Measurements from ENCODE around the gene ZNF385A. TPM values are rescaled to one million over a fixed set of nuclear protein-coding genes. Genes with fewer than 3 reads are reported as not detected.

ZNF385A gene
- total RNA-seq, 1 experiment from 2014 or later, result 5.7 TPM

- Histone ChIP-seq H3K14ac (ENCODE audit: insufficient read depth, low read length) (peak within 1 kb of the TSS; percentile 73), H3K23me2 (ENCODE audit: insufficient read length, low read depth, low read length, poor library complexity, severe bottlenecking) (peaks cover 16% of the 10 kb centered on the region), H3K4me1 (ENCODE audit: insufficient read depth, low read length) (peaks cover 5% of the 10 kb centered on the region; the same call in 1 of the 2 replicates), H3K4ac (ENCODE audit: low read depth, low read length) (no peak within 1 kb of the TSS), H3K18ac (ENCODE audit: insufficient read length, low read depth, low read length) (no peak within 1 kb of the TSS), H2BK15ac (ENCODE audit: low read depth, low read length) (no peak within 1 kb of the TSS), H3K23ac (ENCODE audit: insufficient read length, low read depth, low read length) (no peak within 1 kb of the TSS), H2BK5ac (ENCODE audit: insufficient read length, low read length) (no peak within 1 kb of the TSS), H3K27me3 (ENCODE audit: insufficient read depth, low read length) (no peaks in the 10 kb centered on the region; the same call in 1 of the 2 replicates), H2BK20ac (ENCODE audit: low read depth, low read length, poor library complexity, severe bottlenecking) (no peak within 1 kb of the TSS), H3K79me1 (ENCODE audit: insufficient read depth, low read depth, low read length, poor library complexity, severe bottlenecking) (no peaks in the 10 kb centered on the region), H4K5ac (ENCODE audit: insufficient read length, low read depth, low read length) (no peak within 1 kb of the TSS), H2AFZ (ENCODE audit: low read length) (peak within 1 kb of the TSS; percentile 81), H3K56ac (ENCODE audit: insufficient read length, low read depth, low read length) (no peak within 1 kb of the TSS), H4K8ac (replicated peaks; ENCODE audit: insufficient read length, low read depth, low read length) (no peak within 1 kb of the TSS), H3K27ac (ENCODE audit: insufficient read length, low read depth, low read length) (no peak within 1 kb of the TSS), H2BK120ac (ENCODE audit: low read depth, low read length, poor library complexity, severe bottlenecking) (peak within 1 kb of the TSS; percentile 79), H3T11ph (ENCODE audit: low read length) (no peak within 1 kb of the TSS), H3K9me3 (ENCODE audit: control insufficient read depth, low read depth, low read length) (no peaks in the 10 kb centered on the region), H2BK12ac (ENCODE audit: insufficient read length, low read depth, low read length) (peak within 1 kb of the TSS; percentile 12), H3K9ac (ENCODE audit: extremely low read depth, insufficient read length, low read length) (peak within 1 kb of the TSS; percentile 12), H3K4me2 (ENCODE audit: insufficient read depth, insufficient read length, low read length) (peak within 1 kb of the TSS; percentile 40), H4K20me1 (ENCODE audit: control insufficient read depth, insufficient read depth, insufficient read length) (no peaks in the 10 kb centered on the region), H2AK5ac (ENCODE audit: insufficient read length, low read length) (no peak within 1 kb of the TSS), H3K79me2 (ENCODE audit: insufficient read depth, low read length) (no peaks in the 10 kb centered on the region), H4K91ac (ENCODE audit: insufficient read length, low read depth, low read length) (no peak within 1 kb of the TSS)
- peak; percentile 70 for DNase-seq
- Mint-ChIP-seq H3K4me3 (peak within 1 kb of the TSS; percentile 79 to 94), H3K36me3 (ENCODE audit: insufficient read depth in 1 of 3, low read depth in 3 of 3) (no peaks in the 10 kb centered on the region; a peak in 1 of 7 replicates), H3K9me3 (no peaks in the 10 kb centered on the region), H3K4me1 (peaks cover 37 to 39% of the 10 kb centered on the region in 2 experiments), H3K27me3 (ENCODE audit: low read depth) (peaks cover 69% of the 10 kb centered on the region), H3K27ac (no peak within 1 kb of the TSS)
- TF ChIP-seq CTCF (conservative IDR thresholded peaks at IDR 0.05), result no peak
- no CpG with 5 or more reads among the region's 46 CpGs for WGBS (ENCODE audit: extremely low coverage, insufficient read length, low lambda C conversion rate)
Measured at GRCh38 chr12:54419088-54419887, 34.8 kb upstream of the ZNF385A start, which contains the start of gene ITGA5. ITGA5 (minus strand) TSS chr12:54419266; CDS start chr12:54419198, 68 bp downstream.
